GM12878 (cell line): ENCODE results near the gene TRDN. TPM values are rescaled to one million over a fixed set of nuclear protein-coding genes. Genes with fewer than 3 reads are reported as not detected.

Experiments used
- ATAC-seq: fragments of 200-7000 bp; cut with Tn5 transposase; 3 replicates; pipeline ENCODE4 v1.9.1; 2020; ENCODE audit warnings: mild to moderate bottlenecking, moderate library complexity
- BruUV-seq: library from RNA; stranded (reverse); fragments of 400-500 nt; replicated peaks from 2 replicates; lab custom pipeline; 2021; lab: Mats Ljungman, UMichigan
- CTCF ChIA-PET: fragments of 300-600 bp; sonication (Branson Sonifier 250); formaldehyde crosslinking; extraction: SDS; loops from one replicate; lab custom pipeline; 2021; ENCODE audit warnings: inconsistent platforms; lab: Yijun Ruan, JAX
- POLR2A ChIA-PET: fragments of 350-600 bp; formaldehyde crosslinking; extraction: SDS; loops from one replicate; lab custom pipeline; 2021; ENCODE audit warnings: inconsistent platforms; lab: Charles Lee
- RAD21 ChIA-PET: fragments of 300-600 bp; sonication (Branson Sonifier 250); formaldehyde crosslinking; loops from one replicate; lab custom pipeline; 2023; ENCODE audit warnings: antibody characterized with exemption; ENCODE audit not compliant: unreplicated experiment; lab: Charles Lee
- SMC1A ChIA-PET: fragments of 300-600 bp; sonication (Branson Sonifier 250); formaldehyde crosslinking; loops from one replicate; lab custom pipeline; 2023; ENCODE audit not compliant: unreplicated experiment, uncharacterized antibody; lab: Charles Lee
- DNase-seq: peaks from one replicate; pipeline ENCODE4 v3.0.0-alpha.2; 2011; ENCODE audit warnings: low read depth, low spot score
- FAIRE-seq: peaks from 3 replicates; lab custom pipeline; 2011; peaks lifted over from hg19 to GRCh38; lab: Jason Lieb, UNC
- H2AFZ ChIP-seq: 2 replicates; pipeline ENCODE4 v1.6.0; 2011; ENCODE audit warnings: low read depth, low read length, control low read depth; ENCODE audit not compliant: control insufficient read depth
- H3K27ac ChIP-seq: 2 replicates; pipeline ENCODE4 v1.5.1; 2011; ENCODE audit warnings: control low read depth; ENCODE audit not compliant: control insufficient read depth, insufficient read depth
- H3K27me3 ChIP-seq, 2 experiments: replicated peaks in 1 of 2; 2 replicates each; pipeline versions ENCODE4 v1.6.0 to v1.6.1; 2011; ENCODE audit warnings: low read length in 1 of 2; ENCODE audit not compliant: control insufficient read depth in 2 of 2, insufficient read depth in 2 of 2
- H3K36me3 ChIP-seq, 2 experiments: 2 replicates each; pipeline ENCODE4 v1.5.1; 2011; ENCODE audit warnings: low read length in 1 of 2; ENCODE audit not compliant: control insufficient read depth in 2 of 2, insufficient read depth in 2 of 2
- H3K4me1 ChIP-seq: 2 replicates; pipeline ENCODE4 v1.6.1; 2011; ENCODE audit warnings: mild to moderate bottlenecking, low read length, moderate library complexity, mixed read lengths; ENCODE audit not compliant: control insufficient read depth, insufficient read depth
- H3K4me2 ChIP-seq: 2 replicates; pipeline ENCODE4 v1.6.0; 2011; ENCODE audit warnings: control low read depth; ENCODE audit not compliant: control insufficient read depth, insufficient read depth
- H3K4me3 ChIP-seq: fragments of 200-600 bp; sonication (generic); 2 replicates; pipeline ENCODE4 v1.5.1; 2016
- H3K79me2 ChIP-seq: 2 replicates; pipeline ENCODE4 v1.6.0; 2011; ENCODE audit warnings: low read length; ENCODE audit not compliant: control insufficient read depth, insufficient read depth
- H3K9ac ChIP-seq: 2 replicates; pipeline ENCODE4 v1.8.0; 2011; ENCODE audit warnings: low read length, control low read depth, mixed read lengths; ENCODE audit not compliant: control insufficient read depth, insufficient read depth
- H3K9me3 ChIP-seq: replicated peaks from 3 replicates; pipeline ENCODE4 v1.5.1; 2011; ENCODE audit warnings: mild to moderate bottlenecking, low read length; ENCODE audit not compliant: control insufficient read depth, insufficient read depth
- H4K20me1 ChIP-seq: 2 replicates; pipeline ENCODE4 v1.6.0; 2011; ENCODE audit not compliant: control insufficient read depth, insufficient read depth
- ATF7 ChIP-seq: fragments of 450-650 bp; IDR thresholded peaks from 2 replicates; pipeline ENCODE4 v1.6.1; 2016; ENCODE audit warnings: low read depth, mild to moderate bottlenecking
- BACH1 ChIP-seq: fragments of 450-650 bp; IDR thresholded peaks from 2 replicates; pipeline ENCODE4 v1.6.1; 2017; ENCODE audit warnings: mild to moderate bottlenecking, borderline replicate concordance
- PKNOX1 ChIP-seq: fragments of 450-650 bp; IDR thresholded peaks from 2 replicates; pipeline ENCODE4 v1.6.1; 2016; ENCODE audit warnings: mild to moderate bottlenecking
- RBBP5 ChIP-seq: fragments of 200-600 bp; sonication (generic); conservative IDR thresholded peaks from 2 replicates; pipeline ENCODE4 v1.6.1; 2016
- SMARCA5 ChIP-seq: fragments of 450-650 bp; IDR thresholded peaks from 2 replicates; pipeline ENCODE4 v1.6.1; 2017; ENCODE audit warnings: mild to moderate bottlenecking
- ZBTB11 ChIP-seq: fragments of 450-650 bp; formaldehyde crosslinking; IDR thresholded peaks from 2 replicates; pipeline ENCODE4 v1.5.0; 2022; ENCODE audit warnings: mild to moderate bottlenecking, missing genetic modification characterization
- ZNF207 ChIP-seq: fragments of 450-650 bp; IDR thresholded peaks from 2 replicates; pipeline ENCODE4 v1.6.1; 2014; ENCODE audit warnings: antibody characterized with exemption, mild to moderate bottlenecking, borderline replicate concordance
- ZNF217 ChIP-seq: fragments of 450-650 bp; IDR thresholded peaks from 2 replicates; pipeline ENCODE4 v1.6.1; 2017; ENCODE audit warnings: antibody characterized with exemption, mild to moderate bottlenecking
- ZZZ3 ChIP-seq: IDR thresholded peaks from 2 replicates; pipeline ENCODE4 v1.6.1; 2011; ENCODE audit warnings: low read depth; ENCODE audit not compliant: control insufficient read depth, insufficient read length
- WGBS: methylation state at CpG from one replicate; pipeline ENCODE4 v1.1.6; 2016; ENCODE audit warnings: low lambda C conversion rate; ENCODE audit not compliant: insufficient replicate concordance, insufficient coverage; ENCODE audit errors: missing lambda C conversion rate; 5-methylcytosine and 5-hydroxymethylcytosine counted together
- in situ Hi-C: fragments of 300-500 bp; cut with MboI; formaldehyde crosslinking; loops from 9 replicates; pipeline ENCODE4 v1.14.3; 2018; ENCODE audit warnings: mixed read lengths
- intact Hi-C: fragments of 100-400 bp; cut with micrococcal nuclease; formaldehyde crosslinking; loops from one replicate; pipeline ENCODE4 v1.14.2; 2022; ENCODE audit not compliant: unreplicated experiment
- polyA plus RNA-seq, 11 experiments: library from polyadenylated mRNA; depleted of rRNA in 4 of 11; unstranded in 6 of 11; stranded (reverse) in 5 of 11; fragments of >200 nt; fragmentation: Nextera tagmentation in 4 of 11; fragmentation: Illumina TruSeq in 1 of 11; extraction: Ambion mirVana in 4 of 11; extraction: Trizol in 1 of 11; gene quantifications; 1 replicate in 1 of 11; 2 replicates in 10 of 11; pipeline versions ENCODE4 v1.2.1 to v1.2.3, GENCODE V29; 2011 to 2016; ENCODE audit warnings: inconsistent platforms in 2 of 11, missing spikeins in 2 of 11, low read depth in 1 of 11
- total RNA-seq, 4 experiments: library from RNA; depleted of rRNA in 3 of 4; stranded (reverse); fragments of >200 nt in 3 of 4; fragmentation: Illumina TruSeq in 1 of 4; extraction: Trizol in 1 of 4; gene quantifications; 2 replicates each; pipeline versions ENCODE4 v1.2.1 to v1.2.3, GENCODE V29; 2013 to 2021

TRDN gene
- total and polyA plus RNA-seq, 10 of the 15 experiments (the other 5 are each of a cell fraction or from before 2014, with no cell fraction given) = not detected

- Histone ChIP-seq H3K4me2 (no peak overlapping the region), H3K9ac (no peak overlapping the region)
- no TSS peak for BruUV-seq
Measured at GRCh38 chr6:123529843-123530242, 106.9 kb downstream of the TRDN start.

GRCh38 chr6:123529058-123529457 is 107.7 kb downstream of the TRDN start:
- Histone ChIP-seq H3K4me1 (no peaks in the 10 kb centered on the region), H3K36me3 (no peaks in the 10 kb centered on the region), H3K79me2 (no peaks in the 10 kb centered on the region), H4K20me1 (no peaks in the 10 kb centered on the region), H3K4me3 (no peak overlapping the region), H3K27me3 (no peaks in the 10 kb centered on the region), H3K27ac (no peak overlapping the region), H3K4me2 (no peak overlapping the region), H2AFZ (no peak overlapping the region), H3K9me3 (no peaks in the 10 kb centered on the region), H3K9ac (no peak overlapping the region)
- in situ Hi-C loops (no loop called here), intact Hi-C loops (no loop called here)
- ChIA-PET RAD21 (no interaction called here), POLR2A (no interaction called here), SMC1A (interaction anchor here (0.8 to 2.5 kb wide), 5 partner anchors 10 to 273 kb away, joined by 3 to 6 read pairs (median 3); no protein-coding TSS in a partner anchor), CTCF (no interaction called here)
- FAIRE-seq (no peak), ATAC-seq (no peak; the same call in 2 of the 3 replicates), DNase-seq (no peak)
- BruUV-seq = no TSS peak
- TF ChIP-seq ZNF207 (no peak), ZBTB11 (CRISPR knock-in tag) (no peak), RBBP5 (no peak), SMARCA5 (no peak), ZZZ3 (no peak)
- 88% methylated on average over 4 of the region's 4 CpGs for WGBS

More at GRCh38 chr6:123529843-123530242, 106.9 kb downstream of the TRDN start:
- no peak for FAIRE-seq
- Histone ChIP-seq H3K9me3 (no peaks in the 10 kb centered on the region), H3K4me1 (no peaks in the 10 kb centered on the region), H4K20me1 (no peaks in the 10 kb centered on the region), H3K79me2 (no peaks in the 10 kb centered on the region), H3K36me3 (no peaks in the 10 kb centered on the region)
- in situ Hi-C loops = no loop called here
- CTCF ChIA-PET = no interaction called here
- ATAC-seq = peak; percentile 60
- POLR2A ChIA-PET = no interaction called here
- TF ChIP-seq PKNOX1 = peak; percentile 61
- TF ChIP-seq ATF7 = 0 out of 2 replicates have a peak, but pooled peaks have one; percentile 21
- no peak for TF ChIP-seq ZNF217
- no peak for TF ChIP-seq BACH1
- TF ChIP-seq, all 136 proteins: peak for 2
- DNase-seq = no peak
- RAD21 ChIA-PET = interaction anchor here (1.3 kb wide), 1 partner anchor 185 kb away, joined by 6 read pairs; no protein-coding TSS in a partner anchor
- WGBS = 35% methylated on average over 1 of the region's 1 CpG
- Histone ChIP-seq H3K4me3 (no peak overlapping the region), H2AFZ (no peak overlapping the region), H3K27me3 (no peaks in the 10 kb centered on the region), H3K27ac (no peak overlapping the region)
- SMC1A ChIA-PET = interaction anchor here (1.2 to 2.5 kb wide), 4 partner anchors 11 to 179 kb away, joined by 3 to 6 read pairs (median 4); no protein-coding TSS in a partner anchor
- intact Hi-C loops = no loop called here
